ENCODE measurements around the gene OR10J1. TPM values are rescaled to one million over a fixed set of nuclear protein-coding genes. Genes with fewer than 3 reads are reported as not detected.
"Not testable (repeated sequence)": the region's sequence is repeated elsewhere in the genome, so short reads cannot be mapped to it uniquely, and the experiment has no call there.

OR10J1 gene
- total and polyA plus RNA-seq, 3 experiments from 2014 or later: not detected

DNA sequence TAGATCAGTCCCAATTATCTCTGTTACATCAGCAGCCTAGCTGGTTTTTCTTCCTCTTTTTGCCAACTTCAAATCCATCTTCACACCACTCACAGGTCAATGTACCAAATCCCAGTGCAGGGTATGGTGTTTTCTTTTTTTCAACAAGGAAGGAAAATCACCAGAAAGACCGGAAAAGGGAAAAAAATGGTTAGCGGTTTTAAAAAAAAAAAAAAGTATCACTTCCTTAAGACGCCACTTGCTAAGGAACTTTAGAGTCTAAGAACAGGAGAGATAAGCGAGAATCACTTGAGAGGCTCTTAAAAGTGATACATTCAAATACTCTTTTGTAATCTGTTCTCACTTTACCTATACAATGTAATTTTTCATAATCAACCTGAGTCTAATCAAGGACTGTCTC is 3.1 kb upstream of the OR10J1 start:
- H3K27ac Mint-ChIP-seq: no peak overlapping the region
- H3K9me3 Mint-ChIP-seq: peaks cover 0 to 2% (median 0%) of the 10 kb centered on the region in 5 donors
- no peak for DNase-seq
- no peaks in the 10 kb centered on the region for H3K36me3 Mint-ChIP-seq
- no peak overlapping the region for H3K4me3 Mint-ChIP-seq
- ChIA-PET POLR2A (no interaction called here), CTCF (no interaction called here)
- Histone ChIP-seq H3K9me3 (ENCODE audit: low read length) (no peaks in the 10 kb centered on the region), H3K27ac (ENCODE audit: low read depth, low read length) (no peak overlapping the region), H3K27me3 (ENCODE audit: insufficient read depth, low read length, poor library complexity, severe bottlenecking) (no peaks in the 10 kb centered on the region), H3K4me3 (ENCODE audit: low read length) (no peak overlapping the region), H3K36me3 (ENCODE audit: insufficient read depth, low read length) (no peaks in the 10 kb centered on the region), H3K4me1 (ENCODE audit: insufficient read depth, low read length) (no peaks in the 10 kb centered on the region)
- H3K27me3 Mint-ChIP-seq: peaks cover 11 to 21% of the 10 kb centered on the region in 2 donors
- no peaks in the 10 kb centered on the region for H3K4me1 Mint-ChIP-seq

DNA sequence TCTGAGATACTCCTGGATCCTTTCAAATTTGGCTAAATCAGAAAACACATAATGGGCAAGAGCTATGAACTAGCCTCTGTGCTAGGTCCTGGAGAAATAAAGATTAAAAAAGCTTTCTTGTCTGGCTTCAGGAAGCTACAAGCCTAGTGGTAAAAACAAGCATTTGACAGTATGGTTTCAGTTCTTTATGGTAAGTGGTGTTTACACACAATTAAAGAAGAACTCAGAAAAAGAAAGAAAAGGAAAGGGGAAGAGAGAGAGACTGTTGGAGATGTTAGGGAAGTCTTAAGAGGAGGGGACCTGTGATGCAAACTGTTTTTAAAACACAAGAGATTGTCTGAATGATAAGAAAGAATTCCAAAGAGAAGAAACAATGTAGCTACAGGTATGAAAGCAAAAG is 1.8 kb downstream of the OR10J1 start:
- no peaks in the 10 kb centered on the region for H3K4me1 Mint-ChIP-seq
- Histone ChIP-seq H3K4me1 (ENCODE audit: insufficient read depth, low read length) (no peaks in the 10 kb centered on the region), H3K27me3 (ENCODE audit: insufficient read depth, low read length, poor library complexity, severe bottlenecking) (no peaks in the 10 kb centered on the region), H3K9me3 (ENCODE audit: low read length) (no peaks in the 10 kb centered on the region), H3K27ac (ENCODE audit: low read depth, low read length) (no peak overlapping the region), H3K36me3 (ENCODE audit: insufficient read depth, low read length) (no peaks in the 10 kb centered on the region), H3K4me3 (ENCODE audit: low read length) (no peak overlapping the region)
- no peak overlapping the region for H3K27ac Mint-ChIP-seq
- ChIA-PET CTCF (no interaction called here), POLR2A (no interaction called here)
- no peak for DNase-seq
- no peak overlapping the region for H3K4me3 Mint-ChIP-seq
- H3K27me3 Mint-ChIP-seq: peaks cover 9 to 38% of the 10 kb centered on the region in 2 donors
- H3K9me3 Mint-ChIP-seq: peaks cover 0 to 3% (median 0%) of the 10 kb centered on the region in 5 donors
- H3K36me3 Mint-ChIP-seq: no peaks in the 10 kb centered on the region

GRCh38 chr1:159442428-159442827 is 2.9 kb downstream of the OR10J1 start:
- Mint-ChIP-seq H3K4me1 (no peaks in the 10 kb centered on the region), H3K9me3 (peaks cover 0 to 3% (median 0%) of the 10 kb centered on the region in 5 donors), H3K27ac (no peak overlapping the region), H3K27me3 (peaks cover 10 to 38% of the 10 kb centered on the region in 2 donors), H3K36me3 (no peaks in the 10 kb centered on the region), H3K4me3 (no peak overlapping the region)
- Histone ChIP-seq H3K36me3 (ENCODE audit: insufficient read depth, low read length) (no peaks in the 10 kb centered on the region), H3K4me1 (ENCODE audit: insufficient read depth, low read length) (no peaks in the 10 kb centered on the region), H3K27ac (ENCODE audit: low read depth, low read length) (no peak overlapping the region), H3K27me3 (ENCODE audit: insufficient read depth, low read length, poor library complexity, severe bottlenecking) (no peaks in the 10 kb centered on the region), H3K9me3 (ENCODE audit: low read length) (no peaks in the 10 kb centered on the region), H3K4me3 (ENCODE audit: low read length) (no peak overlapping the region)
- ChIA-PET POLR2A (no interaction called here), CTCF (no interaction called here)
- no peak for DNase-seq

- Mint-ChIP-seq H3K9me3 (peaks cover 3 to 9% (median 4%) of the 10 kb centered on the region in 5 donors), H3K4me1 (no peaks in the 10 kb centered on the region), H3K27me3 (peaks cover 13 to 33% of the 10 kb centered on the region in 2 donors), H3K36me3 (no peaks in the 10 kb centered on the region), H3K27ac (peak overlapping the region in 1 of 8 donors; percentile 47), H3K4me3 (no peak overlapping the region)
- Histone ChIP-seq H3K27me3 (ENCODE audit: insufficient read depth, low read length, poor library complexity, severe bottlenecking) (no peaks in the 10 kb centered on the region), H3K9me3 (ENCODE audit: low read length) (no peaks in the 10 kb centered on the region), H3K36me3 (ENCODE audit: insufficient read depth, low read length) (no peaks in the 10 kb centered on the region), H3K27ac (ENCODE audit: low read depth, low read length) (no peak overlapping the region), H3K4me1 (ENCODE audit: insufficient read depth, low read length) (no peaks in the 10 kb centered on the region), H3K4me3 (ENCODE audit: low read length) (no peak overlapping the region)
- no peak for DNase-seq
- POLR2A ChIA-PET: no interaction called here
- CTCF ChIA-PET: no interaction called here
Observed at GRCh38 chr1:159443066-159443750, 3.7 kb downstream of the OR10J1 start.

- Mint-ChIP-seq H3K4me3 (no peak overlapping the region), H3K36me3 (no peaks in the 10 kb centered on the region), H3K27me3 (peaks cover 13 to 32% of the 10 kb centered on the region in 2 donors), H3K27ac (no peak overlapping the region), H3K9me3 (peaks cover 4 to 10% (median 8%) of the 10 kb centered on the region in 5 donors), H3K4me1 (no peaks in the 10 kb centered on the region)
- Histone ChIP-seq H3K27me3 (ENCODE audit: insufficient read depth, low read length, poor library complexity, severe bottlenecking) (no peaks in the 10 kb centered on the region), H3K4me1 (ENCODE audit: insufficient read depth, low read length) (no peaks in the 10 kb centered on the region), H3K4me3 (ENCODE audit: low read length) (no peak overlapping the region), H3K9me3 (ENCODE audit: low read length) (no peaks in the 10 kb centered on the region), H3K27ac (ENCODE audit: low read depth, low read length) (no peak overlapping the region), H3K36me3 (ENCODE audit: insufficient read depth, low read length) (no peaks in the 10 kb centered on the region)
- CTCF ChIA-PET: no interaction called here
- POLR2A ChIA-PET: no interaction called here
- no peak for DNase-seq
Observed at GRCh38 chr1:159444511-159444910, 5.0 kb downstream of the OR10J1 start.

DNA sequence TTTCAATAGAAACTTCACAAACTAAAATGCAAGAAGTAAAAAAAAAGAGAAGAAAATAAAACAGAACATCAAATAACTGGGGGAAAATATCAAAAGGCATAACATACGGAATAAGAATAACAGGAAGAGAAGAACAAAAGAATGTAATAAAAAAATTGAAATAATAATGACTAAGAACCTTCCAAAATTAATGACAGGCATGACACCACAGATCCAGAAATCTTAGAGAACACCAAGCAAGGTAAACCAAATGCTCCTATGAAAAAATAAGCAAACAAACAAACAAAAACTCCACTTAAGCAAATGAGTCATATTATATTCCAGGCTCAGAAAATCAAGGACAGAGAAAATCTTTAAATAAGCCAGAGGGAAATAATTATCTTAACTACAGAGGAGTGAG is 8.7 kb downstream of the OR10J1 start:
- no peak overlapping the region for H3K4me3 ChIP-seq (ENCODE audit: low read length)
- no peak overlapping the region for H3K27ac Mint-ChIP-seq
- no peaks in the 10 kb centered on the region for H3K9me3 ChIP-seq (ENCODE audit: low read length)
- peaks cover 15 to 24% (median 18%) of the 10 kb centered on the region in 5 donors for H3K9me3 Mint-ChIP-seq
- H3K4me1 Mint-ChIP-seq: no peaks in the 10 kb centered on the region
- no peaks in the 10 kb centered on the region for H3K36me3 ChIP-seq (ENCODE audit: insufficient read depth, low read length)
- H3K27ac ChIP-seq (ENCODE audit: low read depth, low read length): no peak overlapping the region
- no peak overlapping the region for H3K4me3 Mint-ChIP-seq
- POLR2A ChIA-PET: no interaction called here
- no peaks in the 10 kb centered on the region for H3K36me3 Mint-ChIP-seq
- H3K27me3 ChIP-seq (ENCODE audit: insufficient read depth, low read length, poor library complexity, severe bottlenecking): no peaks in the 10 kb centered on the region
- H3K27me3 Mint-ChIP-seq: peaks cover 7 to 21% of the 10 kb centered on the region in 2 donors
- no peak for DNase-seq
- CTCF ChIA-PET: no interaction called here
- H3K4me1 ChIP-seq (ENCODE audit: insufficient read depth, low read length): no peaks in the 10 kb centered on the region

DNA sequence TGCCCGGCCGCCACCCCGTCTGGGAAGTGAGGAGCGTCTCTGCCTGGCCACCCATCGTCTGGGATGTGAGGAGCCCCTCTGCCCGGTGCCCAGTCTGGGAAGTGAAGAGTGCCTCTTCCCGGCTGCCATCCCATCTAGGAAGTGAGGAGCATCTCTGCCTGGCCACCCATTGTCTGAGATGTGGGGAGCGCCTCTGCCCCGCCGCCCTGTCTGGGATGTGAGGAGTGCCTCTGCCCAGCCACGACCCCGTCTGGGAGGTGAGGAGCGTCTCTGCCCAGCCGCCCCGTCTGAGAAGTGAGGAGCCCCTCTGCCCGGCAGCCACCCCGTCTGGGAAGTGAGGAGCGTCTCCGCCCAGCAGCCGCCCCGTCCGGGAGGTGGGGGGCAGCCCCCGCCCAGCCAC is 10.1 kb downstream of the OR10J1 start:
- H3K4me3 Mint-ChIP-seq; H3K4me1 Mint-ChIP-seq; H3K9me3 ChIP-seq (ENCODE audit: low read length); DNase-seq; POLR2A ChIA-PET; H3K27me3 ChIP-seq (ENCODE audit: insufficient read depth, low read length, poor library complexity, severe bottlenecking); H3K27ac ChIP-seq (ENCODE audit: low read depth, low read length); CTCF ChIA-PET; H3K4me1 ChIP-seq (ENCODE audit: insufficient read depth, low read length); H3K27ac Mint-ChIP-seq; H3K4me3 ChIP-seq (ENCODE audit: low read length); H3K36me3 ChIP-seq (ENCODE audit: insufficient read depth, low read length); H3K36me3 Mint-ChIP-seq: not testable (repeated sequence)
- Mint-ChIP-seq H3K9me3 (peaks cover 12 to 30% (median 18%) of the 10 kb centered on the region in 5 donors), H3K27me3 (peaks cover 8 to 11% of the 10 kb centered on the region in 2 donors)

- ChIA-PET CTCF (no interaction called here), POLR2A (no interaction called here)
- DNase-seq: no peak
- Histone ChIP-seq H3K27ac (ENCODE audit: low read depth, low read length) (no peak overlapping the region), H3K4me3 (ENCODE audit: low read length) (no peak overlapping the region), H3K4me1 (ENCODE audit: insufficient read depth, low read length) (no peaks in the 10 kb centered on the region), H3K27me3 (ENCODE audit: insufficient read depth, low read length, poor library complexity, severe bottlenecking) (no peaks in the 10 kb centered on the region), H3K9me3 (ENCODE audit: low read length) (no peaks in the 10 kb centered on the region), H3K36me3 (ENCODE audit: insufficient read depth, low read length) (no peaks in the 10 kb centered on the region)
- Mint-ChIP-seq H3K27ac (no peak overlapping the region), H3K9me3 (peaks cover 12 to 22% (median 14%) of the 10 kb centered on the region in 5 donors), H3K27me3 (peaks cover 0 to 5% of the 10 kb centered on the region in 2 donors), H3K36me3 (no peaks in the 10 kb centered on the region), H3K4me3 (no peak overlapping the region), H3K4me1 (no peaks in the 10 kb centered on the region)
Observed at GRCh38 chr1:159459551-159459950, 20.0 kb downstream of the OR10J1 start.
